GM10266 (cell line): ENCODE results near the gene LDLRAD2.

ENCODE experiments used
- DNase-seq: peaks from one replicate; pipeline ENCODE4 v3.0.0; 2012; ENCODE audit errors: extremely low spot score
- CTCF ChIP-seq: IDR thresholded peaks from 2 replicates; pipeline ENCODE4 v1.5.1; 2012; ENCODE audit warnings: mild to moderate bottlenecking, low read depth; ENCODE audit not compliant: control insufficient read depth, insufficient read depth; ENCODE audit errors: missing control alignments

LDLRAD2 gene

DNA sequence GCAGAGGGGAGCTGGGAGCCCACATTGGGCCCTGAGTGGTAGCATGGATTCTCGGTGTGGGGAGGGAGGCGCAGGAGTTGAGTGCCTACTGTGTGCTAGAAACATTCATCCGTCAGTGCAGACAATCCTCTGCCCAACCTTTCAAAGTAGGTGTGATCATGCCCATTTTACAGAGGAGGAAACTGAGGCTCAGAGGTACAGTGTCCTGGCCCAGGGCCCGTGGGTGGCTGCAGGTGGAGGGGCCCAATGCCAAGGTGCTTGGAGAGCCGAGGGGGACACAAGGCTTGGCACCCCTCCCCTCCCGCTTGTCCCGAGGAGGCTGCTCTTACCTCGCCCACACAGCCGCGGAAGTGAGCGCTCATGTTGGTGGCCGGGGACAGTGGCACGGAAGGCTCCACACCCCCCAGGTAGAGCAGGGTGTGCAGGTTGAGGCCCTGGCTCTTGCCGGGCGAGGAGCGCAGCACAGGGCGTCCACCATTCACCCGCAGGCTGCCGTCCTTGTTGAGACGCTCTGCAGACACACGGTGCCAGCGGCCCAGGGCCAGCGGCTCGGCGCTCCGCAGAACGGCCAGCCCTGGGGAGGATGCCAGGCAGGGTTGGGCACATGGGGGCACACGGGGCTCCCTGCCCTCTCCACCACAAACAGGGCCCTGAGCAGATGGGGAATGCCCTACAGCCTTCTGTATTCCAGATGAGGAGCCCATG is 16.6 kb downstream of the LDLRAD2 start:
- DNase-seq = no peak
- no peak for TF ChIP-seq CTCF

DNA sequence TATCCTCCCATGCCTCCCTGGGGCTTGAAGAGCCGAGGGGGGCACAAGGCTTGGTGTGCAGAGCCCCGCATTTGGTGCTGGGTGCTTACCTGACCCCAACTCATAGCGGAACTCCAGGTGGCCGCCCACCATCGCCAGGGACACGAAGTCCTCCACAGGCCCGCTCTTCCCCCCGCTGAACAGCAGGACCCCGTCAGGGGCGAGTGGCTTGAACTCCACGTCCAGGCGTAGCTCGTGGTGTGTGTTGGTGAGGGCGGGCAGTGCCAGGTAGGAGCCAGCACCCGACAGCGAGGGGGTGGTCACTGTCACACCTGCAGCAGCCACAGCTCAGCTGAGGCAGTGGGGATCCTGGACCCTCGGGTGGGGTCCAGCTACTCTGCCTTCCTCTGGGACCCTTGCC is 17.2 kb downstream of the LDLRAD2 start:
- no peak for TF ChIP-seq CTCF

GRCh38 chr1:21830792-21831453 is 18.9 kb downstream of the LDLRAD2 start:
- DNase-seq = no peak
- TF ChIP-seq CTCF = no peak

More for the DNA sequence above, 17.2 kb downstream of the LDLRAD2 start:
- DNase-seq = no peak

GRCh38 chr1:21831454-21831970 is 19.4 kb downstream of the LDLRAD2 start:
- DNase-seq = no peak
- no peak for TF ChIP-seq CTCF

GRCh38 chr1:21833392-21833976 is 21.4 kb downstream of the LDLRAD2 start:
- DNase-seq = no peak
- TF ChIP-seq CTCF = no peak

GRCh38 chr1:21834094-21834493 is 22.0 kb downstream of the LDLRAD2 start:
- TF ChIP-seq CTCF = no peak
- DNase-seq = no peak

DNA sequence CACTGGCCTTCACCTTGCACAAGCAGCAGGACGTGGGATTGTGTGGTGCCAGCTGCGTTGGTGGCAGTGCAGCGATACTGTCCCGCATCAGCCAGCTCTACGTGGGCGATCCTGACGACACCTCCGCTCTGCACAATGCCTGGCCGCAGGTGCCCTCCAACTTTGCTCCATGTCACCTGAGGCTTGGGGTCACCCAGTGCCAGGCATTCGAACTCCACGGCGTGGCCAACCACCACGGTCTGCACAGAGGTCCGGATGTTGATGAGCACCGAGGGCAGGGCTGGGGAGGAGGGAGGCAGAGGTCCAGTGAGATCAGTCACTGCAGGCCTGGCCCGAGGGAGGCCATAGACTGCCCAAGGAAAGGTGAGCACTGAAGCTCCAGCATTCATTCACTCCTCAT is 22.6 kb downstream of the LDLRAD2 start:
- no peak for TF ChIP-seq CTCF

More for the DNA sequence above, 22.6 kb downstream of the LDLRAD2 start:
- DNase-seq = no peak
